ENCODE results near the gene TCTN2.

GRCh38 chr12:123752046-123752445 is 81.1 kb downstream of the TCTN2 start:
- TF ChIP-seq GTF2F1 (IDR thresholded peaks at IDR 0.05; ENCODE audit: low read depth, low read length), result no peak
- TF ChIP-seq ZFP91 (CRISPR knock-in tag; IDR thresholded peaks at IDR 0.05), result no peak
- TF ChIP-seq POLR2A (conservative IDR thresholded peaks at IDR 0.05), result no peak
- TF ChIP-seq USF1 (CRISPR knock-in tag; IDR thresholded peaks at IDR 0.05), result no peak
- TF ChIP-seq EP300 (IDR thresholded peaks at IDR 0.05; ENCODE audit: low read length), result no peak
- no peak for TF ChIP-seq DACH1 (IDR thresholded peaks at IDR 0.05; ENCODE audit: partially characterized antibody)
- TF ChIP-seq ZBTB7A (IDR thresholded peaks at IDR 0.05; ENCODE audit: borderline replicate concordance, control insufficient read depth, low read depth, low read length), result no peak
- no peak for TF ChIP-seq CREB3 (tag; conservative IDR thresholded peaks at IDR 0.05; ENCODE audit: low read depth)
- no peak for TF ChIP-seq ZNF24 (IDR thresholded peaks at IDR 0.05)
- no peak for TF ChIP-seq CBX8 (IDR thresholded peaks at IDR 0.05; ENCODE audit: borderline replicate concordance, extremely low read depth, low read depth, low read length, poor library complexity, severe bottlenecking)
- no peak for TF ChIP-seq DLX4 (CRISPR knock-in tag; IDR thresholded peaks at IDR 0.05)
- no peak for TF ChIP-seq SAFB2 (IDR thresholded peaks at IDR 0.05; ENCODE audit: borderline replicate concordance, low read depth, low read length, severe bottlenecking)
- no peak for TF ChIP-seq LEF1 (IDR thresholded peaks at IDR 0.05)

All from K562 (cell line).